Measurements from ENCODE around the gene SNAI1. TPM values are rescaled to one million over a fixed set of nuclear protein-coding genes. Genes with fewer than 3 reads are reported as not detected.
A peak's percentile ranks its signal among the peaks of the same experiment; 100 is the strongest.

The SNAI1 gene
- total RNA-seq, 4 donors from 2014 or later = 0.56 to 4.1 (median 1.4) TPM

- 81% methylated on average over 13 of the region's 13 CpGs for WGBS
- H3K36me3 ChIP-seq = no peaks in the 10 kb centered on the region
- H3K4me1 ChIP-seq = peaks cover 64% of the 10 kb centered on the region
- H3K27ac ChIP-seq = no peak overlapping the region
- H3K9me3 ChIP-seq = no peaks in the 10 kb centered on the region
- H3K4me3 ChIP-seq = peak overlapping the region; percentile 48
- no peak for DNase-seq (ENCODE audit: low spot score in 2 of 2)
- no peaks in the 10 kb centered on the region for H3K27me3 ChIP-seq
- TF ChIP-seq CTCF (IDR thresholded peaks at IDR 0.05) = no peak
- TF ChIP-seq EP300 (IDR thresholded peaks at IDR 0.05) = no peak
- no peak for TF ChIP-seq POLR2A (IDR thresholded peaks at IDR 0.05)
- no peak for TF ChIP-seq POLR2AphosphoS5 (IDR thresholded peaks at IDR 0.05)
Observed at GRCh38 chr20:49985617-49986016, 2.8 kb downstream of the SNAI1 start.

- H3K36me3 ChIP-seq = no peaks in the 10 kb centered on the region
- H3K27ac ChIP-seq = no peak overlapping the region
- peaks cover 64% of the 10 kb centered on the region for H3K4me1 ChIP-seq
- peak overlapping the region; percentile 48 for H3K4me3 ChIP-seq
- H3K9me3 ChIP-seq = no peaks in the 10 kb centered on the region
- 70% methylated on average over 4 of the region's 4 CpGs for WGBS
- no peak for TF ChIP-seq POLR2AphosphoS5 (IDR thresholded peaks at IDR 0.05)
- TF ChIP-seq CTCF (IDR thresholded peaks at IDR 0.05) = no peak
- TF ChIP-seq EP300 (IDR thresholded peaks at IDR 0.05) = no peak
- no peak for TF ChIP-seq POLR2A (IDR thresholded peaks at IDR 0.05)
- DNase-seq (ENCODE audit: low spot score in 2 of 2) = no peak
- H3K27me3 ChIP-seq = no peaks in the 10 kb centered on the region
Observed at GRCh38 chr20:49986049-49986448, 3.3 kb downstream of the SNAI1 start.

GRCh38 chr20:49987015-49987867 lies 4.5 kb downstream of the SNAI1 start:
- TF ChIP-seq CTCF (IDR thresholded peaks at IDR 0.05) (no peak), POLR2AphosphoS5 (IDR thresholded peaks at IDR 0.05) (no peak), POLR2A (IDR thresholded peaks at IDR 0.05) (no peak), EP300 (IDR thresholded peaks at IDR 0.05) (no peak)
- 88% methylated on average over 15 of the region's 15 CpGs for WGBS
- no peak for DNase-seq (ENCODE audit: low spot score in 2 of 2)
- Histone ChIP-seq H3K36me3 (no peaks in the 10 kb centered on the region), H3K9me3 (no peaks in the 10 kb centered on the region), H3K4me1 (peaks cover 55% of the 10 kb centered on the region), H3K4me3 (peak overlapping the region; percentile 48), H3K27me3 (no peaks in the 10 kb centered on the region), H3K27ac (no peak overlapping the region)

GRCh38 chr20:49987868-49988690 lies 5.3 kb downstream of the SNAI1 start:
- Histone ChIP-seq H3K27me3 (no peaks in the 10 kb centered on the region), H3K36me3 (no peaks in the 10 kb centered on the region), H3K4me3 (no peak overlapping the region), H3K27ac (no peak overlapping the region), H3K9me3 (no peaks in the 10 kb centered on the region), H3K4me1 (peaks cover 47% of the 10 kb centered on the region)
- TF ChIP-seq POLR2A (IDR thresholded peaks at IDR 0.05) (no peak), CTCF (IDR thresholded peaks at IDR 0.05) (no peak), POLR2AphosphoS5 (IDR thresholded peaks at IDR 0.05) (no peak), EP300 (IDR thresholded peaks at IDR 0.05) (no peak)
- 84% methylated on average over 13 of the region's 18 CpGs for WGBS
- no peak for DNase-seq (ENCODE audit: low spot score in 2 of 2)

Data from suprapubic skin (tissue), 4 donors.